AG10803 (cell line): ENCODE data around the gene KCNG2.

Experiments
- DNase-seq: peaks from one replicate; pipeline ENCODE4 v3.0.0; 2010; ENCODE audit warnings: low read depth
- H3K4me3 ChIP-seq: 2 replicates; pipeline ENCODE4 v1.5.1; 2011; ENCODE audit warnings: mild to moderate bottlenecking, low read length, control low read depth
- CTCF ChIP-seq: conservative IDR thresholded peaks from 2 replicates; pipeline ENCODE4 v1.5.1; 2011; ENCODE audit warnings: mild to moderate bottlenecking, low read length, control low read depth, inconsistent platforms

Gene KCNG2

GRCh38 chr18:79841936-79842335 lies 44.2 kb downstream of the KCNG2 start:
- H3K4me3 ChIP-seq, result no peak overlapping the region
- TF ChIP-seq CTCF, result no peak
- DNase-seq, result no peak

GRCh38 chr18:79844999-79845563 lies 47.3 kb downstream of the KCNG2 start:
- no peak for TF ChIP-seq CTCF
- H3K4me3 ChIP-seq, result no peak overlapping the region
- DNase-seq, result no peak

GRCh38 chr18:79846936-79847557 lies 49.3 kb downstream of the KCNG2 start:
- DNase-seq, result no peak
- no peak for TF ChIP-seq CTCF
- no peak overlapping the region for H3K4me3 ChIP-seq

- H3K4me3 ChIP-seq, result no peak overlapping the region
- TF ChIP-seq CTCF, result no peak
- no peak for DNase-seq
These were observed 50.0 kb downstream of the KCNG2 start for GRCh38 chr18:79847606-79848293.

- DNase-seq, result no peak
- no peak overlapping the region for H3K4me3 ChIP-seq
- TF ChIP-seq CTCF, result no peak
These were observed 50.5 kb downstream of the KCNG2 start for GRCh38 chr18:79848294-79848578.

GRCh38 chr18:79848579-79849327 lies 51.0 kb downstream of the KCNG2 start:
- DNase-seq, result no peak
- TF ChIP-seq CTCF, result no peak
- H3K4me3 ChIP-seq, result no peak overlapping the region
